Measurements from ENCODE around the gene HK1. TPM values are rescaled to one million over a fixed set of nuclear protein-coding genes. Genes with fewer than 3 reads are reported as not detected.

HK1 gene
- total RNA-seq, 1 experiment from 2014 or later: 98.8 TPM

GRCh38 chr10:69392481-69393000, 114.2 kb downstream of the HK1 start:
- no peak overlapping the region for H2AFZ ChIP-seq (ENCODE audit: low read length)
- H3K27ac ChIP-seq (ENCODE audit: insufficient read length, low read depth, low read length): no peak overlapping the region
- no peaks in the 10 kb centered on the region for H3K23me2 ChIP-seq (ENCODE audit: insufficient read length, low read depth, low read length, poor library complexity, severe bottlenecking)
- no peaks in the 10 kb centered on the region for H4K20me1 ChIP-seq (ENCODE audit: control insufficient read depth, insufficient read depth, insufficient read length)
- no peak overlapping the region for H2AK5ac ChIP-seq (ENCODE audit: insufficient read length, low read length)
- no peak overlapping the region for H3K18ac ChIP-seq (ENCODE audit: insufficient read length, low read depth, low read length)
- no peak overlapping the region for H3K4me3 Mint-ChIP-seq
- H3K9me3 ChIP-seq (ENCODE audit: control insufficient read depth, low read depth, low read length): no peaks in the 10 kb centered on the region
- H3K27me3 Mint-ChIP-seq (ENCODE audit: low read depth): no peaks in the 10 kb centered on the region
- peak; percentile 94 for TF ChIP-seq CTCF (conservative IDR thresholded peaks at IDR 0.05)
- H3K4me2 ChIP-seq (ENCODE audit: insufficient read depth, insufficient read length, low read length): no peak overlapping the region
- H3K9ac ChIP-seq (ENCODE audit: extremely low read depth, insufficient read length, low read length): no peak overlapping the region
- no peaks in the 10 kb centered on the region for H3K27me3 ChIP-seq (ENCODE audit: insufficient read depth, low read length)
- no peak overlapping the region for H3K56ac ChIP-seq (ENCODE audit: insufficient read length, low read depth, low read length)
- no peak overlapping the region for H4K8ac ChIP-seq (replicated peaks; ENCODE audit: insufficient read length, low read depth, low read length)
- no peaks in the 10 kb centered on the region for H3K9me3 Mint-ChIP-seq
- H3T11ph ChIP-seq (ENCODE audit: low read length): no peak overlapping the region
- H3K4ac ChIP-seq (ENCODE audit: low read depth, low read length): no peak overlapping the region
- no peak overlapping the region for H3K23ac ChIP-seq (ENCODE audit: insufficient read length, low read depth, low read length)
- peaks cover 33 to 37% of the 10 kb centered on the region in 2 experiments for H3K4me1 Mint-ChIP-seq
- H3K27ac Mint-ChIP-seq: peak overlapping the region in 2 of 3 experiments; percentile 67 to 92; a peak in 2 of 7 replicates
- H2BK5ac ChIP-seq (ENCODE audit: insufficient read length, low read length): no peak overlapping the region
- H2BK120ac ChIP-seq (ENCODE audit: low read depth, low read length, poor library complexity, severe bottlenecking): no peak overlapping the region
- H3K14ac ChIP-seq (ENCODE audit: insufficient read depth, low read length): no peak overlapping the region
- H2BK20ac ChIP-seq (ENCODE audit: low read depth, low read length, poor library complexity, severe bottlenecking): no peak overlapping the region
- H4K5ac ChIP-seq (ENCODE audit: insufficient read length, low read depth, low read length): no peak overlapping the region
- no peaks in the 10 kb centered on the region for H3K79me1 ChIP-seq (ENCODE audit: insufficient read depth, low read depth, low read length, poor library complexity, severe bottlenecking)
- H4K91ac ChIP-seq (ENCODE audit: insufficient read length, low read depth, low read length): no peak overlapping the region
- peaks cover 40 to 58% (median 42%) of the 10 kb centered on the region in 3 experiments for H3K36me3 Mint-ChIP-seq (ENCODE audit: insufficient read depth in 1 of 3, low read depth in 3 of 3)
- H3K4me1 ChIP-seq (ENCODE audit: insufficient read depth, low read length): peaks cover 16% of the 10 kb centered on the region; the same call in 1 of the 2 replicates
- H2BK12ac ChIP-seq (ENCODE audit: insufficient read length, low read depth, low read length): no peak overlapping the region
- no CpG with 5 or more reads among the region's 7 CpGs for WGBS (ENCODE audit: extremely low coverage, insufficient read length, low lambda C conversion rate)
- H2BK15ac ChIP-seq (ENCODE audit: low read depth, low read length): no peak overlapping the region
- no peaks in the 10 kb centered on the region for H3K79me2 ChIP-seq (ENCODE audit: insufficient read depth, low read length)
- peak; percentile 95 for DNase-seq

All from H9 (cell line).